Activated naive CD4-positive, alpha-beta T cell treated with anti-CD3 and anti-CD28 coated beads, Interleukin-2, amount 10 ng/mL, durations not matched to agents 7 days and 5 days (primary cell): ENCODE results near the gene ARID1A.

Experiments
- CTCF ChIA-PET: fragments of 350-600 bp; sonication (Branson Sonifier 250); formaldehyde crosslinking; loops from one replicate; lab custom pipeline; 2021; ENCODE audit warnings: antibody characterized with exemption; lab: Charles Lee
- DNase-seq: peaks from one replicate; pipeline ENCODE4 v3.0.0-alpha.2; 2020
- H3K27ac Mint-ChIP-seq: one replicate; pipeline ENCODE4 v1.8.0; 2021; ENCODE audit warnings: mild to moderate bottlenecking, moderate library complexity, mixed read lengths
- H3K27me3 Mint-ChIP-seq: one replicate; pipeline ENCODE4 v1.8.0; 2021; ENCODE audit warnings: mild to moderate bottlenecking, mixed read lengths
- H3K36me3 Mint-ChIP-seq: one replicate; pipeline ENCODE4 v1.8.0; 2021; ENCODE audit warnings: mixed read lengths
- H3K4me1 Mint-ChIP-seq: one replicate; pipeline ENCODE4 v1.8.0; 2021; ENCODE audit warnings: mixed read lengths
- H3K4me3 Mint-ChIP-seq: one replicate; pipeline ENCODE4 v1.8.0; 2021; ENCODE audit warnings: mild to moderate bottlenecking, moderate library complexity, mixed read lengths
- H3K9me3 Mint-ChIP-seq: one replicate; pipeline ENCODE4 v1.8.0; 2021; ENCODE audit warnings: mixed read lengths

Gene ARID1A

DNA sequence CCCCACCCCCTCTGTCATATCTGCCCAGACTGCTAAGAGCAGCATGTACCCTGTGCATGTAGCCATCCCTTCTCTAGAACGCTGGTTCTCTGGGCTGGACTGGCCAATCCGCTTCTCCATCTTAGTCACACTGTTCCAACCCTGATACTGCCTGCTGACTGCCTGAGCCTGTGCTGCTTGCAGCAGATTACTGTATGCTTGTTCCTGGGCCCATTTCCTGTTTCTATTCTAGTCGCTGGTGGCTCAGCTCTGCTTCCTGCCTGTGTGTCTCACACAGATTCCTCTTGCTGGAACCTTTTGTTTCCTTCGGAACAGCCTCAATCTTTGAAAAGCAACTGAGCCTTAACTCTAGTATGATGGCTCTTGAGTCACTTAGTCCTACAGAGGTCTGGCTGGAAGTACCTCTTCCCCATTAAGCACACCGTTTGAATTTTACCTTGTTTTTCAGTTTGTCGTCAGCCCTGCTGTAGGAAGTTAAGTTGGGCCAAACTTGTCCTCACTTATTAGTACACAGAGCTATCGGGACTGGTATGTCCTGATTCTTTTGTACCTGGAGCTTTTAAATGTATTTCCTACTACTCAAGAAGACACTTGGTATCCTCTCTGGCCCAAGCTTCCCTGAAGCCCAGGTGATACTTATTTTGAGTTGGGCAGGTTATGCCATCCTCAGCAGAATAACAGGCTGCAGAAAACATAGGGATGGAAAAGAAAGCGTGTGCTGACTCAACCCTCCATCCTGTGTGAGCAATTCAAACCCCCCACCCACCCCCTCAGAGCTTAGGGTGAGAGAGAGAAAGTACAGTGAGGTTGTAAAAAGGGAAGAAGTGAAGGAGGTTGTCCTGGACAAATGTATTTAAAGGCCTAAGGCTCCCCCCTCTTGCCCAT lies 48.5 kb downstream of the ARID1A start:
- Mint-ChIP-seq H3K9me3 (no peaks in the 10 kb centered on the region), H3K4me1 (peaks cover 89% of the 10 kb centered on the region), H3K27me3 (no peaks in the 10 kb centered on the region), H3K36me3 (peaks cover 71% of the 10 kb centered on the region), H3K27ac (peak overlapping the region; percentile 95), H3K4me3 (peak overlapping the region; percentile 61)
- CTCF ChIA-PET, result interaction anchor here (0.9 to 1.4 kb wide), 6 partner anchors 41 to 140 kb away, joined by 3 to 4 read pairs (median 4); no protein-coding TSS in a partner anchor
- DNase-seq, result peak; percentile 91

DNA sequence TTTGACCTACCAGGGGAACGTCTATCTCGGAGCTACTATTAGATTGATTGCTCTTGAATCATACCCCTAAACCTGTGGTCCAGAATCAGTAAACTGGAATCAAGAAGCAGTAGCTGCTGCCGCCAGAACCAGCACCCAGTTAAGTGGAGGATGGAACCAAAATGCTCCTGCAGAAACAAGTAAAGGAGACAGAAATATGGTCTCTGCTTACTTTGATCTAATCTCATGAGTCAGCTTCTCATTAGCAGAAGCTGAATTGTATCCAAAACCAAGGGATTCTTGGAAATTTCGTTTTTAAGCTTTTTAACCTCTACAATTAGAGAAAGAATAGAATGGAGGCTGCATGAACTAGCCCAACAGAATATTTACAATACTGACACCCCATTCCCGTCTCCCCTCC lies 49.4 kb downstream of the ARID1A start:
- H3K9me3 Mint-ChIP-seq, result no peaks in the 10 kb centered on the region
- H3K4me3 Mint-ChIP-seq, result peak overlapping the region; percentile 61
- H3K4me1 Mint-ChIP-seq, result peaks cover 87% of the 10 kb centered on the region
- H3K27ac Mint-ChIP-seq, result peak overlapping the region; percentile 95
- CTCF ChIA-PET, result interaction anchor here (0.9 to 1.4 kb wide), 4 partner anchors 40 to 139 kb away, joined by 3 to 4 read pairs (median 4); no protein-coding TSS in a partner anchor
- peaks cover 71% of the 10 kb centered on the region for H3K36me3 Mint-ChIP-seq
- no peaks in the 10 kb centered on the region for H3K27me3 Mint-ChIP-seq
- DNase-seq, result no peak

DNA sequence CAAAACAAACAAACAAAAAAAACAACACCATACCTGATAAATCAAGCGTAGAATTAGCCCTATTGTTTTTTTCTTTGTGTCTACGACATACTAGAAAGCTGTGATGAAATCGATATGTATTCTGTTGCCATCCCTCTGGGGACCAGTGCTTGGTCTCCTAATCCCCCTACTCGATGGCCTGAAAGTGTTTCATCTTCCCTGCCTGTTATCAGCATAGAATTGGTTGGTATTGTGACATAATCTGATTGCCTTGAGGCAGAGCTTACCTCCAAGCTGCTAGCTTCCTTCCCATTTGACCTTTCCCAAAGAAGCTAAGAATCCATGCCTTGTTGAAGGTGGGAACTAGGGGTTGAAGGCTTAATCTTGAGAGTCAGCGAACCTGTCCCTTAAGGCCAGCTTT lies 51.2 kb downstream of the ARID1A start:
- Mint-ChIP-seq H3K9me3 (no peaks in the 10 kb centered on the region), H3K4me3 (no peak overlapping the region), H3K27ac (peak overlapping the region; percentile 33), H3K27me3 (no peaks in the 10 kb centered on the region), H3K4me1 (peaks cover 81% of the 10 kb centered on the region), H3K36me3 (peaks cover 65% of the 10 kb centered on the region)
- DNase-seq, result no peak
- CTCF ChIA-PET, result interaction anchor here (2.4 kb wide), 1 partner anchor 42 kb away, joined by 7 read pairs; no protein-coding TSS in a partner anchor

DNA sequence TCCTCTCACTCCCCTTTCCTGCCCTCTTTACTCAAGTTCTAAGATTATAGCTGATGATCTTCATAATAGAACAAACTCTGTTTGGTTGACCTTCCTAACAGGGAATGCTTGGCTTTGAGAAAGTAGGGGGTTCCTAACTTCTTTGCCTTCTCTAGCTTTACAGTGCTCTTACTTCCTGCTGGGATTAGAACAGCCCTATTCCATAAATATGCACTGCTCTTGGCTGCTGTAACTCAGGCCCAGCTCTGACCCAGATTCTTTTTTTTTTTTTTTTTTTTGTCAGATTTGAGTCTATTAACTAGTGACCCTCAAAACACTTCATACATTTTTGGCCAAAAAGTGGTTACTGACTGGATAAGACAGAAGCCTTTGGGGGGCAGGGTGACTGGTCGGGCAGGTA lies 52.5 kb downstream of the ARID1A start:
- Mint-ChIP-seq H3K27ac (no peak overlapping the region), H3K27me3 (no peaks in the 10 kb centered on the region), H3K4me1 (peaks cover 76% of the 10 kb centered on the region), H3K36me3 (peaks cover 65% of the 10 kb centered on the region), H3K9me3 (no peaks in the 10 kb centered on the region), H3K4me3 (no peak overlapping the region)
- no peak for DNase-seq
- CTCF ChIA-PET, result no interaction called here

DNA sequence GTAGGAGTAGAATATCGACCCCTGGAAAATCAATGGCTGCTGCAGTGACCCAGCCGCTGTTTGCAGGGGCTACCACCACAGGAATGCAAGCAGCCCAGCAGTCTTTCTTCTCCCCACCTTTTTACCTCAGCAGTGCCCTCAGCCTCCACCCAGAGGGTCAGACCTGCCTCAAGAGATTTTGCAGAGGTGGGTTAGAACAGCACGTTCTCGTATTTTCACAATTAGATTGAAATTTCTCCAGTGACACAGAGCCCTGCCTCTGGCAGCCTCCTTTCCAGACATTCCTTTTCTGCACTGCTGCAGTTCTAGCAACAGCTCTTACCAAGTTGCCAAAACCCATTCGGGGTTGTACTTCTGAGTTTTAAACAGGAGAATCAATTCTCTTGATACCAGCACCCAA lies 53.6 kb downstream of the ARID1A start:
- H3K27ac Mint-ChIP-seq, result peak overlapping the region; percentile 26
- CTCF ChIA-PET, result no interaction called here
- H3K9me3 Mint-ChIP-seq, result no peaks in the 10 kb centered on the region
- no peaks in the 10 kb centered on the region for H3K27me3 Mint-ChIP-seq
- peaks cover 68% of the 10 kb centered on the region for H3K4me1 Mint-ChIP-seq
- H3K36me3 Mint-ChIP-seq, result peaks cover 67% of the 10 kb centered on the region
- H3K4me3 Mint-ChIP-seq, result no peak overlapping the region
- DNase-seq, result no peak

DNA sequence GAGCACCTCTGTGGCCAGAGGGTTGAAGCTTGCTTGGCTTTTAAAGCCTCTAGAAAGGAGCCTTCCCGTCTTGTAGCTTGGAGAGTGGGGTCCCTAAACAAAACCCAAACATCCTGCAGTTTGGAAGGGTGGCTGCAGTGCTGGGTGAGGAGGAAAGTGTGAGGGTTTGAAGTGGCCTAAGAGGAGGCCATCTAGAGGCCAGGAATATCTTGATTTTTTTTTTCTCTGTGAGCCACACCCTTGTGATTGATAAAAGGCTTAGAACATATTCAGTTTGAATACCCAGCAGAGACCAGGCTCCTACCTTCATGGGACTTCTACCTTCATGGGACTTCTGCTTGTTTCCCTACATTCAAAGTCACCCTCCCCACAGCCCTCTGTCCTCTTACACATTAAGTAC lies 54.6 kb downstream of the ARID1A start:
- CTCF ChIA-PET, result interaction anchor here (0.7 to 0.8 kb wide), 2 partner anchors 49 to 294 kb away, joined by 3 to 4 read pairs; no protein-coding TSS in a partner anchor
- peaks cover 61% of the 10 kb centered on the region for H3K4me1 Mint-ChIP-seq

DNA sequence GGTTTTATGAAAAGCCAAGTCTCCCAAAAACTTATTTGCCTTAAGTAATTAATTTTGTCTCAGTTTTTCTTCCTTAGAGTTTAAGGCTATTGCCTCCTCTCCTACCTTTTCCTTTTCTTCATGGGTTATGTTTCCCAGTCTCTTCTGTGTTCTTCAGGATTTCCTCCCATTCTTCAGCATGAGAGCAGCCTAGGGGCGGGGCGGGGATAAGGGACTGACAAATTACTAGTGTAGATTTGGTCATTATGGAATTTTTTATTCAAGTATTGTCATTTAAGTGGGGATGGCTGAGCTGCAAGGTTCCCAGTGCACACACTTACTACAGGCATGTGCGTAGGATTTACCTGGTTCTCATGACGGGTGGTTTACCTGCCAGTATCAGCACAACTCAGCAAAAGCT lies 56.7 kb downstream of the ARID1A start:
- CTCF ChIA-PET, result no interaction called here
- Mint-ChIP-seq H3K27me3 (no peaks in the 10 kb centered on the region), H3K4me1 (peaks cover 43% of the 10 kb centered on the region), H3K27ac (peak overlapping the region; percentile 52), H3K4me3 (no peak overlapping the region), H3K9me3 (no peaks in the 10 kb centered on the region), H3K36me3 (peaks cover 55% of the 10 kb centered on the region)
- no peak for DNase-seq

More for the DNA sequence above, 54.6 kb downstream of the ARID1A start:
- H3K27me3 Mint-ChIP-seq, result no peaks in the 10 kb centered on the region
- no peak overlapping the region for H3K4me3 Mint-ChIP-seq
- H3K27ac Mint-ChIP-seq, result peak overlapping the region; percentile 26
- H3K36me3 Mint-ChIP-seq, result peaks cover 63% of the 10 kb centered on the region
- DNase-seq, result no peak
- H3K9me3 Mint-ChIP-seq, result no peaks in the 10 kb centered on the region

DNA sequence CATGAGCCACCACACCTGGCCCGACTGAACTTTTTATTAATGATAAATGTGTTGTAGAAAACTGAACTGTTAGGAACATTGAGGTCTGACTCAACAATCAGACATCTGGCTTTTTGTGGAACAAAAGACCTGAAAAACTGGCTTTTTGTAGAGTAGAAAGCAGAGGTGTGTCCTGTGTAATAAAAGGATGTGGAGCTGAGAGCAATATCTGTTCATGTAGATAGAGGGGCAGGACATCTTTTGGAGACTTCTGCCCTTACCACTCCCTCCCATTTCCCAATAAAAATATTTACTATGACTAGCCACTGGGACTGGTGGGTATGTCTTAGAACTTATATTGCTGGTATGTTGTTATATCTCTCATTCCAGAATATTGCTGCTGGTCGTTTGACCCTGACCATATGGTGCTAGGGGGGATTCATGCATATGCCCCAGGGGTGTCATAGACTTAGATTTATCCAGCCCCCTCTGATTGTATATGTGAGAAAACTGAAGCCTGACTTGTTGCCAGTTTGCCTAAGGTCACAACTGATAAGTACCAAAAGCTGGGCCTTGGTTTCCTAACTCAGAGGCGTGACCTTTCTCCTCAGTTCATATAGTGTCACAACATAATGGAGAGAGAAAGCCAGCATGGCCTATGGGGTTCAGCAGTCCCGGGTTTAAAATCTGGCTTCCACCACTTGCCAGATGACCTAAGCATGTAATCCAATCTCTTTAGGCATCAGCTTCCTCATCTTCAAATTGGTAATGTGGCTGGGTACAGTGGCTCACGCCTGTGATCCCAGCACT lies 58.5 kb downstream of the ARID1A start:
- Mint-ChIP-seq H3K9me3 (no peaks in the 10 kb centered on the region), H3K27me3 (no peaks in the 10 kb centered on the region), H3K4me3 (no peak overlapping the region), H3K27ac (no peak overlapping the region), H3K36me3 (peaks cover 57% of the 10 kb centered on the region), H3K4me1 (peaks cover 33% of the 10 kb centered on the region)
- CTCF ChIA-PET, result no interaction called here
- DNase-seq, result no peak

DNA sequence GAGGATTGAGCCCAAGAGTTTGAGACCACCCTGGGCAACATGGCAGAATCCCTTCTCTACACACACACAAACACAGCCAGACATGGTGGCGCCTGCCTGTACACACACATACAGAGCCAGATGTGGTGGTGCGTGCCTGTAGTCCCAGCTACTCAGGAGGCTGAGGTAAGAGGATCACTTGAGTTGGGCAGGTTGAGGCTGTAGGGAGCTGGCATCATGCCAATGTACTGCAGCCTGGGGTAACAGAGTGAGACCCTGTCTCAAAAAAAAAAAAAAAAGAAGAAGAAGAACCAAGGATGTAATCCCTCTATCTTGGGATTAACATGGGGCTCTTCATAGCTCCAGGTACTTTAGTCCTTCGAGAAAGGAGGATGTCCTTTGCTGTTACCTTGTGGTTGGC lies 62.5 kb downstream of the ARID1A start:
- peaks cover 11% of the 10 kb centered on the region for H3K4me1 Mint-ChIP-seq
- peaks cover 61% of the 10 kb centered on the region for H3K36me3 Mint-ChIP-seq
- peak overlapping the region; percentile 49 for H3K27ac Mint-ChIP-seq
- H3K27me3 Mint-ChIP-seq, result no peaks in the 10 kb centered on the region
- CTCF ChIA-PET, result interaction anchor here (0.8 to 1.2 kb wide), 2 partner anchors 8 to 14 kb away, joined by 3 read pairs; no protein-coding TSS in a partner anchor
- DNase-seq, result no peak
- no peak overlapping the region for H3K4me3 Mint-ChIP-seq
- no peaks in the 10 kb centered on the region for H3K9me3 Mint-ChIP-seq

DNA sequence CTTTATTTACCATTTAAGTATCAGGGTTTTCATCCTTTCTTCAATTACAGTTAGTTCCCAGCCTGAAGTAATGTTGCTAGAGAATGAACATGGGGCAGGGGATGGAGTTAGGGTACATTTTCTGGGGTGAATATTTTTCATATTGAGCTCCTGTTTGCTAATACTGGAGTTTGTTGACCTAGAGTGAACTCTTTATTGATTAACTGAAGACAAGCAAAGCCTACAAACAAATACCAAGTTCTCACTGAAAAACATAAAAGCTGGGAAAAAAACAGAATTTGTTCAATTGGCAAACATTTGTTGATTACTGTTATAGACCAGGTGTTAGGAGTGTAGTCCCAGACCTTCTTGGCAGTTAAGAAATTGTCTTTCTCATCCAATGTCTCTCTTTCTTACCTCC lies 63.7 kb downstream of the ARID1A start:
- H3K27ac Mint-ChIP-seq, result peak overlapping the region; percentile 45
- H3K36me3 Mint-ChIP-seq, result peaks cover 59% of the 10 kb centered on the region
- no peak for DNase-seq
- no peaks in the 10 kb centered on the region for H3K9me3 Mint-ChIP-seq
- H3K27me3 Mint-ChIP-seq, result no peaks in the 10 kb centered on the region
- no peak overlapping the region for H3K4me3 Mint-ChIP-seq
- peaks cover 11% of the 10 kb centered on the region for H3K4me1 Mint-ChIP-seq
- CTCF ChIA-PET, result no interaction called here

DNA sequence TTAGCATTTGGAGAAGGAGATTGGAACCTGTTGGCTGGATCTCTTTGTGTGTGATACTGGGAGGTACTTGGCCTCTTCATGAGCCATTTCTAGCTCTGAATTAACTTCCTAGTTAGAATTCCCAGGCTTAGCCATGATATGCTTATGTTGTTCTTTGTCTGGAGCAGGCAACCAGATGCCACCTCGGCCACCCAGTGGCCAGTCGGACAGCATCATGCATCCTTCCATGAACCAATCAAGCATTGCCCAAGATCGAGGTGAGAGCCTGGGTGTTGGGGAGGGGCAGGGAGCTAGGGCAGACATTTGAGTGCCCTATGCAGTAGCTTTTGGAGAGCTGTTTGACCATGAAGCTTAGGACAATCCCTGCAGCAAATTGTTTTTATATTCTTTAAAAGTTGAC lies 65.4 kb downstream of the ARID1A start:
- CTCF ChIA-PET, result interaction anchor here (1.0 to 2.2 kb wide), 2 partner anchors 24 to 152 kb away, joined by 3 to 6 read pairs; no protein-coding TSS in a partner anchor
- peaks cover 57% of the 10 kb centered on the region for H3K36me3 Mint-ChIP-seq
- no peaks in the 10 kb centered on the region for H3K27me3 Mint-ChIP-seq
- DNase-seq, result no peak
- H3K4me1 Mint-ChIP-seq, result peaks cover 8% of the 10 kb centered on the region
- H3K9me3 Mint-ChIP-seq, result no peaks in the 10 kb centered on the region
- no peak overlapping the region for H3K27ac Mint-ChIP-seq
- no peak overlapping the region for H3K4me3 Mint-ChIP-seq

DNA sequence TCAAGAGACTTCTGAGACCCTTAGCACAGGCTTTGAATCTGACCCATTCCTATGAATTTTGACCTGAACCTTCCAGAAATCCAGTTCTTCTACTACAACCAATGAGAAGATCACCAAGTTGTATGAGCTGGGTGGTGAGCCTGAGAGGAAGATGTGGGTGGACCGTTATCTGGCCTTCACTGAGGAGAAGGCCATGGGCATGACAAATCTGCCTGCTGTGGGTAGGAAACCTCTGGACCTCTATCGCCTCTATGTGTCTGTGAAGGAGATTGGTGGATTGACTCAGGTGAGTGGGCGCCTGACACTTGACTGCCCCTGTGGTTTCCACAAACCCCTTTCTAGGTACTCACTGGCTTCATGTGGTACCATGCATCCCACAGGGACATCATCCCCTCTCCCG lies 71.9 kb downstream of the ARID1A start:
- no peak overlapping the region for H3K4me3 Mint-ChIP-seq
- H3K36me3 Mint-ChIP-seq, result peaks cover 74% of the 10 kb centered on the region
- DNase-seq, result no peak
- H3K4me1 Mint-ChIP-seq, result peaks cover 12% of the 10 kb centered on the region
- no peaks in the 10 kb centered on the region for H3K9me3 Mint-ChIP-seq
- CTCF ChIA-PET, result interaction anchor here (1.3 kb wide), 1 partner anchor 29 kb away, joined by 3 read pairs; no protein-coding TSS in a partner anchor
- no peak overlapping the region for H3K27ac Mint-ChIP-seq
- H3K27me3 Mint-ChIP-seq, result no peaks in the 10 kb centered on the region

DNA sequence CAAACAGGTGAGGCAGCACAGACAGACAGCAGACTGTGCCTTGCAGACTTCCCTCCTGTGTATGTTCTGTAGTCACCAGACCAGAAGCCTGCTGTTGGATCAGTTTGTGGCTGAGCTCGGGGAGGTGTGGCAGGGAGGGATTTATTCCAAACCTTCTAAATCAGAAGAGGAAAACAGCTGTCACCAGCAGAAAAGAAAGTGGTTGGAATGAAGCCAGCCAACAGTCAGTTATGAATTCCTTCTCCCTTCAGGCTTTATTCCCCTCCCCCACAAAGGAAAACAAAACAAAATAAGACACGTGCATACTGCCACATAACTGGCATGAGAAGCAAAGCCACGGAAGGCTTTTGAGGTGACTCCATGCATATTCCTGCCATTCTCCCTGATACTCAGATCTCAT lies 72.9 kb downstream of the ARID1A start:
- Mint-ChIP-seq H3K9me3 (no peaks in the 10 kb centered on the region), H3K27me3 (no peaks in the 10 kb centered on the region), H3K4me1 (peaks cover 12% of the 10 kb centered on the region), H3K27ac (no peak overlapping the region), H3K36me3 (peaks cover 78% of the 10 kb centered on the region), H3K4me3 (no peak overlapping the region)
- CTCF ChIA-PET, result no interaction called here
- DNase-seq, result no peak

DNA sequence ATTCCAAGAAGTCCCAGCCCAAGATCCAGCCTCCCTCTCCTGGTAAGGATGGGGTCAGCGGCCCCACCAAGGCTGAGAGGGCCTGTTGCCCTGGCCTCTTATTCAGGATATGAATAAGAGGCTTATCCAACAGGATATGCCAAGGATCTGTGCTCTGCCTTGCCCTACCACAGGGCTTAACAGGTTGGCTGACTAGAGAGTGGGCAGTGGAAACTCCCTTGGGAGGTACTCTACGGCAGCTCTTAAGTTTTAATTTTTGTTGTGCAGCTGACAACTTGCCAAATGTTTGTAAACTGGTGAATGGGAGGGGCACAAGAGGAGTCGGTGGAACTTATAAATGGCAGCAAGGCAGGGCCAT lies 75.4 kb downstream of the ARID1A start:
- Mint-ChIP-seq H3K27me3 (no peaks in the 10 kb centered on the region), H3K4me3 (no peak overlapping the region), H3K9me3 (no peaks in the 10 kb centered on the region), H3K27ac (peak overlapping the region; percentile 64), H3K36me3 (peaks cover 91% of the 10 kb centered on the region), H3K4me1 (peaks cover 9% of the 10 kb centered on the region)
- no peak for DNase-seq
- CTCF ChIA-PET, result interaction anchor here (0.7 kb wide), 1 partner anchor 79 kb away, joined by 3 read pairs; no protein-coding TSS in a partner anchor
